ENCODE data around the gene OR52I2.

- no peak for TF ChIP-seq CTCF (IDR thresholded peaks at IDR 0.05)
- TF ChIP-seq POLR2AphosphoS5 (IDR thresholded peaks at IDR 0.05) = no peak
- TF ChIP-seq POLR2A (IDR thresholded peaks at IDR 0.05) = no peak
These were observed 34.4 kb downstream of the OR52I2 start for GRCh38 chr11:4615856-4616444.
